Body of pancreas (tissue), 4 donors: ENCODE data around the gene POLR3K. TPM values are rescaled to one million over a fixed set of nuclear protein-coding genes. Genes with fewer than 3 reads are reported as not detected.

ENCODE experiments used
- ATAC-seq: fragments of 150-250 bp; one replicate; pipeline ENCODE4 v1.9.1; 2016
- DNase-seq, 4 donors: peaks; one replicate each; pipeline ENCODE4 v3.0.0-alpha.2; 2019
- H3K27ac ChIP-seq, 4 donors: fragments of 200-600 bp; sonication (generic); 1 replicate in 3 of 4; 2 replicates in 1 of 4; pipeline versions ENCODE4 v1.5.1 to v1.6.1; 2016 to 2019; ENCODE audit warnings: mild to moderate bottlenecking in 1 of 4, mixed read lengths in 1 of 4, moderate library complexity in 1 of 4
- H3K27me3 ChIP-seq, 2 donors: fragments of 200-600 bp; sonication (generic); one replicate each; pipeline ENCODE4 v1.6.0; 2016; ENCODE audit warnings: mild to moderate bottlenecking in 1 of 2
- H3K36me3 ChIP-seq, 2 donors: fragments of 200-600 bp; sonication (generic); replicated peaks in 1 of 2; 2 replicates each; pipeline ENCODE4 v1.5.1; 2016; ENCODE audit warnings: low read depth in 2 of 2; ENCODE audit not compliant: insufficient read depth in 1 of 2
- H3K4me1 ChIP-seq: fragments of 200-600 bp; sonication (generic); one replicate; pipeline ENCODE4 v1.6.0; 2016
- H3K4me3 ChIP-seq, 2 donors: fragments of 200-600 bp; sonication (generic); 1 replicate in 1 of 2; 2 replicates in 1 of 2; pipeline ENCODE4 v1.5.1; 2016 to 2019
- H3K9me3 ChIP-seq, 3 donors: fragments of 200-600 bp; sonication (generic); 1 replicate in 2 of 3; 2 replicates in 1 of 3; pipeline ENCODE4 v1.5.1; 2016
- CTCF ChIP-seq, 7 experiments: fragments of 450-650 bp in 4 of 7; fragments of 200-600 bp in 3 of 7; sonication (generic) in 3 of 7; IDR thresholded peaks; one replicate each; pipeline ENCODE4 v1.5.1; 2016 to 2019; ENCODE audit warnings: antibody characterized with exemption in 7 of 7
- POLR2A ChIP-seq, 3 donors: fragments of 450-650 bp; IDR thresholded peaks; one replicate each; pipeline ENCODE4 v1.6.1; 2016; ENCODE audit warnings: antibody characterized with exemption in 3 of 3, mild to moderate bottlenecking in 2 of 3
- WGBS, 2 donors: methylation state at CpG; one replicate each; pipeline ENCODE4 v1.1.5; 2017; 5-methylcytosine and 5-hydroxymethylcytosine counted together
- intact Hi-C: fragments of 100-400 bp; cut with DNase I; formaldehyde crosslinking; loops from one replicate; pipeline ENCODE4 v1.15.1; 2023
- total RNA-seq, 2 donors: library from RNA; depleted of rRNA; stranded (reverse); fragments of >200 nt; gene quantifications; one replicate each; pipeline ENCODE4 v1.1.0, GENCODE V29; 2016

Gene POLR3K
- total RNA-seq, 2 donors from 2014 or later, result 2.6 to 5.6 TPM

GRCh38 chr16:83060-83603 is 29.7 kb upstream of the POLR3K start:
- Histone ChIP-seq H3K27ac (no peak overlapping the region), H3K4me1 (peaks cover 27% of the 10 kb centered on the region), H3K27me3 (no peaks in the 10 kb centered on the region), H3K9me3 (no peaks in the 10 kb centered on the region), H3K4me3 (no peak overlapping the region), H3K36me3 (peaks cover 3 to 5% of the 10 kb centered on the region in 2 donors)
- DNase-seq (no peak), ATAC-seq (no peak)
- WGBS, 2 donors, result 94 to 96% methylated on average over 15 to 31 of the region's 31 CpGs
- intact Hi-C loops, result no loop called here
- TF ChIP-seq CTCF (IDR thresholded peaks at IDR 0.05) (no peak), POLR2A (IDR thresholded peaks at IDR 0.05) (no peak)

- intact Hi-C loops, result no loop called here
- DNase-seq (no peak), ATAC-seq (no peak)
- peak overlapping the region in 2 of 4 donors; percentile 70 to 87 for H3K27ac ChIP-seq
- H3K36me3 ChIP-seq, result no peaks in the 10 kb centered on the region
- no peaks in the 10 kb centered on the region for H3K9me3 ChIP-seq
- 72 to 73% methylated on average over 14 to 32 of the region's 32 CpGs for WGBS, 2 donors
- H3K4me1 ChIP-seq, result peaks cover 37% of the 10 kb centered on the region
- H3K27me3 ChIP-seq, result no peaks in the 10 kb centered on the region
- TF ChIP-seq POLR2A (IDR thresholded peaks at IDR 0.05), result no peak
- TF ChIP-seq CTCF (IDR thresholded peaks at IDR 0.05), result no peak
- H3K4me3 ChIP-seq, result no peak overlapping the region
Measured at GRCh38 chr16:79151-80054, 26.0 kb upstream of the POLR3K start.

GRCh38 chr16:78444-79150 is 25.2 kb upstream of the POLR3K start:
- ATAC-seq, result peak; percentile 64
- Histone ChIP-seq H3K36me3 (no peaks in the 10 kb centered on the region), H3K27me3 (no peaks in the 10 kb centered on the region), H3K4me3 (peak overlapping the region; percentile 56 to 74), H3K4me1 (peaks cover 29% of the 10 kb centered on the region), H3K9me3 (no peaks in the 10 kb centered on the region), H3K27ac (peak overlapping the region; percentile 37 to 87 (median 76))
- peak; percentile 40 to 59 (median 50) for DNase-seq
- TF ChIP-seq CTCF (IDR thresholded peaks at IDR 0.05) (no peak), POLR2A (IDR thresholded peaks at IDR 0.05) (peak in 1 of 3 donors; percentile 26)
- intact Hi-C loops, result no loop called here
- WGBS, 2 donors, result 3 to 4% methylated on average over 19 to 35 of the region's 36 CpGs

GRCh38 chr16:77807-78443 is 24.5 kb upstream of the POLR3K start, which contains the start of gene MPG:
MPG (plus strand) TSS chr16:78225; CDS start chr16:78310, 85 bp downstream.
- peaks cover 33% of the 10 kb centered on the region for H3K4me1 ChIP-seq
- intact Hi-C loops, result no loop called here
- H3K27ac ChIP-seq, result peak within 1 kb of the TSS; percentile 37 to 87 (median 76)
- H3K36me3 ChIP-seq, result no peaks in the 10 kb centered on the region
- H3K27me3 ChIP-seq, result no peaks in the 10 kb centered on the region
- DNase-seq (peak; percentile 81 to 88 (median 86)), ATAC-seq (peak; percentile 81)
- H3K4me3 ChIP-seq, result peak within 1 kb of the TSS; percentile 56 to 74
- TF ChIP-seq POLR2A (IDR thresholded peaks at IDR 0.05) (peak; percentile 37 to 59 (median 38)), CTCF (IDR thresholded peaks at IDR 0.05) (no peak)
- no peaks in the 10 kb centered on the region for H3K9me3 ChIP-seq
- 1% methylated on average over 59 of the region's 83 CpGs; no CpG with 5 or more reads in 1 of the 2 donors for WGBS, 2 donors
